ENCODE data around the gene MYF5.

DNA sequence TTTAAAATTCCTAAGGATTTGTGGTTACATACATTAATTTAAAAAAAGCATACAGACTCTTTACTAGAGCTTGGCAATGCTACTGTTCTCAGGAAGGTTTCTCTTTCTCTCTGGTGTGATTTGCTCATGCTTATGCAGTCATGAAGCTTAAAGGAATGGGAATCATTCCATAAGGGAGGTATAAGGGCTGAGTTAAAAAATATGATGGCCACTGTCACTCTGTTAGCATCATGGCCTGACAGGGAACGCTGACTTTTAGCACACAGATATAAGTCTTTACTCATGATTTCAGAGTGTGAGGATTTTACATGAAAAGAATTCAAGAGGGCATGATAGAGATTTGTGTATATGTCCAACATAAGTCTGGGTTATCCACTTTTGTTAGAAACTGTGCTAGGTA is 3.8 kb downstream of the MYF5 start:
- TF ChIP-seq, protein P1, sequence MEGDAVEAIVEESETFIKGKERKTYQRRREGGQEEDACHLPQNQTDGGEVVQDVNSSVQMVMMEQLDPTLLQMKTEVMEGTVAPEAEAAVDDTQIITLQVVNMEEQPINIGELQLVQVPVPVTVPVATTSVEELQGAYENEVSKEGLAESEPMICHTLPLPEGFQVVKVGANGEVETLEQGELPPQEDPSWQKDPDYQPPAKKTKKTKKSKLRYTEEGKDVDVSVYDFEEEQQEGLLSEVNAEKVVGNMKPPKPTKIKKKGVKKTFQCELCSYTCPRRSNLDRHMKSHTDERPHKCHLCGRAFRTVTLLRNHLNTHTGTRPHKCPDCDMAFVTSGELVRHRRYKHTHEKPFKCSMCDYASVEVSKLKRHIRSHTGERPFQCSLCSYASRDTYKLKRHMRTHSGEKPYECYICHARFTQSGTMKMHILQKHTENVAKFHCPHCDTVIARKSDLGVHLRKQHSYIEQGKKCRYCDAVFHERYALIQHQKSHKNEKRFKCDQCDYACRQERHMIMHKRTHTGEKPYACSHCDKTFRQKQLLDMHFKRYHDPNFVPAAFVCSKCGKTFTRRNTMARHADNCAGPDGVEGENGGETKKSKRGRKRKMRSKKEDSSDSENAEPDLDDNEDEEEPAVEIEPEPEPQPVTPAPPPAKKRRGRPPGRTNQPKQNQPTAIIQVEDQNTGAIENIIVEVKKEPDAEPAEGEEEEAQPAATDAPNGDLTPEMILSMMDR (conservative IDR thresholded peaks at IDR 0.05) = no peak
- no peak for TF ChIP-seq EZH2 (IDR thresholded peaks at IDR 0.05; ENCODE audit: low read depth)
